IMR-90 (cell line): Measurements from ENCODE around the gene PATJ. TPM values are rescaled to one million over a fixed set of nuclear protein-coding genes. Genes with fewer than 3 reads are reported as not detected.

Experiments used
- ATAC-seq: fragments of 200-7000 bp; cut with Tn5 transposase; 2 replicates; pipeline ENCODE4 v1.9.1; 2020; ENCODE audit warnings: low read depth, mild to moderate bottlenecking, moderate library complexity
- BruUV-seq: library from RNA; stranded (reverse); fragments of 400-500 nt; replicated peaks from 2 replicates; lab custom pipeline; 2021; lab: Mats Ljungman, UMichigan
- CTCF ChIA-PET: fragments of 300-600 bp; formaldehyde crosslinking; extraction: SDS; loops from one replicate; lab custom pipeline; 2021; ENCODE audit warnings: antibody characterized with exemption; lab: Yijun Ruan, JAX
- POLR2A ChIA-PET: fragments of 300-600 bp; sonication (Branson Sonifier 250); formaldehyde crosslinking; loops from one replicate; lab custom pipeline; 2022; ENCODE audit warnings: antibody characterized with exemption; ENCODE audit not compliant: unreplicated experiment; lab: Charles Lee
- DNase-seq: peaks from one replicate; pipeline ENCODE4 v3.0.0; 2013
- H2AFZ ChIP-seq: replicated peaks from 2 replicates; pipeline ENCODE3; 2013; ENCODE audit warnings: low read length, mild to moderate bottlenecking; ENCODE audit not compliant: poor library complexity
- H2AK5ac ChIP-seq: 2 replicates; pipeline ENCODE4 v1.6.1; 2013; ENCODE audit warnings: low read depth, low read length, inconsistent platforms
- H2AK9ac ChIP-seq: replicated peaks from 2 replicates; pipeline ENCODE3; 2013; ENCODE audit warnings: mild to moderate bottlenecking, low read depth, low read length, moderate library complexity; ENCODE audit not compliant: poor library complexity
- H2BK120ac ChIP-seq: 2 replicates; pipeline ENCODE4 v1.6.1; 2013; ENCODE audit warnings: low read depth, low read length, inconsistent platforms
- H2BK15ac ChIP-seq: 3 replicates; pipeline ENCODE4 v1.6.1; 2013; ENCODE audit warnings: low read depth, low read length, inconsistent platforms
- H2BK20ac ChIP-seq: 2 replicates; pipeline ENCODE4 v1.6.1; 2013; ENCODE audit warnings: low read depth, mild to moderate bottlenecking, inconsistent platforms, low read length, moderate library complexity
- H2BK5ac ChIP-seq: 2 replicates; pipeline ENCODE4 v1.6.1; 2013; ENCODE audit warnings: mild to moderate bottlenecking, low read depth, low read length, inconsistent platforms; ENCODE audit not compliant: poor library complexity, severe bottlenecking
- H3K14ac ChIP-seq: replicated peaks from 2 replicates; pipeline ENCODE4 v1.6.1; 2013; ENCODE audit warnings: low read depth, low read length, inconsistent platforms
- H3K18ac ChIP-seq: 2 replicates; pipeline ENCODE4 v1.6.1; 2013; ENCODE audit warnings: low read depth, low read length, control low read depth
- H3K23ac ChIP-seq: 2 replicates; pipeline ENCODE4 v1.6.1; 2013; ENCODE audit warnings: low read depth, low read length, inconsistent platforms
- H3K27ac ChIP-seq: 2 replicates; pipeline ENCODE4 v1.5.1; 2013; ENCODE audit warnings: mild to moderate bottlenecking, control low read depth, low read length; ENCODE audit not compliant: insufficient read depth
- H3K27me3 ChIP-seq: 2 replicates; pipeline ENCODE4 v1.6.1; 2013; ENCODE audit warnings: low read length; ENCODE audit not compliant: control insufficient read depth, insufficient read depth
- H3K36me3 ChIP-seq: 2 replicates; pipeline ENCODE4 v1.6.1; 2013; ENCODE audit warnings: low read length, mixed read lengths; ENCODE audit not compliant: control insufficient read depth, insufficient read depth
- H3K4ac ChIP-seq: 2 replicates; pipeline ENCODE4 v1.6.1; 2013; ENCODE audit warnings: low read depth, low read length, inconsistent platforms
- H3K4me1 ChIP-seq: 2 replicates; pipeline ENCODE4 v1.6.1; 2013; ENCODE audit warnings: low read length, mixed read lengths; ENCODE audit not compliant: control insufficient read depth, insufficient read depth
- H3K4me2 ChIP-seq: 2 replicates; pipeline ENCODE4 v1.6.1; 2013; ENCODE audit warnings: low read depth, mild to moderate bottlenecking, control low read depth, low read length, moderate library complexity
- H3K4me3 ChIP-seq: 2 replicates; pipeline ENCODE4 v1.5.1; 2013; ENCODE audit warnings: low read depth, mild to moderate bottlenecking, control low read depth, low read length, moderate library complexity; ENCODE audit not compliant: insufficient read depth
- H3K56ac ChIP-seq: 2 replicates; pipeline ENCODE4 v1.6.1; 2013; ENCODE audit warnings: low read length, inconsistent platforms; ENCODE audit not compliant: insufficient read depth; ENCODE audit errors: extremely low read depth
- H3K79me1 ChIP-seq, 2 experiments: 2 replicates each; pipeline ENCODE4 v1.6.1; 2013; ENCODE audit warnings: low read length in 2 of 2, inconsistent platforms in 1 of 2, low read depth in 1 of 2
- H3K9ac ChIP-seq: 2 replicates; pipeline ENCODE4 v1.6.1; 2013; ENCODE audit warnings: low read depth, low read length, control low read depth
- H3K9me1 ChIP-seq: 2 replicates; pipeline ENCODE4 v1.6.1; 2013; ENCODE audit warnings: low read length, inconsistent platforms; ENCODE audit not compliant: insufficient read depth
- H3K9me3 ChIP-seq: 2 replicates; pipeline ENCODE4 v1.6.1; 2013; ENCODE audit warnings: low read length; ENCODE audit not compliant: control insufficient read depth, insufficient read depth
- H4K20me1 ChIP-seq: 2 replicates; pipeline ENCODE4 v1.6.1; 2013; ENCODE audit warnings: low read length, inconsistent platforms; ENCODE audit not compliant: insufficient read depth
- H4K5ac ChIP-seq: 2 replicates; pipeline ENCODE4 v1.6.1; 2013; ENCODE audit warnings: mild to moderate bottlenecking, low read depth, low read length, control low read depth
- H4K8ac ChIP-seq, 2 experiments: 2 replicates each; pipeline ENCODE4 v1.6.1; 2013; ENCODE audit warnings: low read depth in 2 of 2, low read length in 2 of 2, control low read depth in 1 of 2, inconsistent platforms in 1 of 2
- H4K91ac ChIP-seq: 2 replicates; pipeline ENCODE4 v1.6.1; 2013; ENCODE audit warnings: low read depth, low read length, inconsistent platforms; ENCODE audit not compliant: insufficient read depth
- BHLHE40 ChIP-seq: fragments of 150-350 bp; IDR thresholded peaks from 2 replicates; pipeline ENCODE4 v1.6.1; 2016; ENCODE audit warnings: mild to moderate bottlenecking, low read depth, low read length
- CHD1 ChIP-seq: IDR thresholded peaks from 2 replicates; pipeline ENCODE4 v1.6.1; 2012; ENCODE audit warnings: low read depth, low read length, improper control_type of control experiment
- ELK1 ChIP-seq: fragments of 150-350 bp; IDR thresholded peaks from 2 replicates; pipeline ENCODE4 v1.6.1; 2016; ENCODE audit warnings: low read depth, mild to moderate bottlenecking, low read length, moderate library complexity, borderline replicate concordance
- MAFK ChIP-seq: IDR thresholded peaks from 2 replicates; pipeline ENCODE4 v1.6.1; 2012; ENCODE audit warnings: low read depth, low read length, improper control_type of control experiment
- MAZ ChIP-seq: IDR thresholded peaks from 2 replicates; pipeline ENCODE4 v1.6.1; 2012; ENCODE audit warnings: low read depth, mild to moderate bottlenecking, low read length, improper control_type of control experiment, moderate library complexity, borderline replicate concordance
- NFE2L2 ChIP-seq: fragments of 150-350 bp; IDR thresholded peaks from 2 replicates; pipeline ENCODE4 v1.6.1; 2016; ENCODE audit warnings: low read depth, mild to moderate bottlenecking, low read length
- RAD21 ChIP-seq: IDR thresholded peaks from 2 replicates; pipeline ENCODE4 v1.6.1; 2012; ENCODE audit warnings: low read length, improper control_type of control experiment
- RCOR1 ChIP-seq: IDR thresholded peaks from 2 replicates; pipeline ENCODE4 v1.6.1; 2012; ENCODE audit warnings: mild to moderate bottlenecking, low read length, improper control_type of control experiment; ENCODE audit not compliant: insufficient replicate concordance
- SMC3 ChIP-seq: fragments of 150-350 bp; IDR thresholded peaks from 2 replicates; pipeline ENCODE4 v1.6.1; 2016; ENCODE audit warnings: low read depth, mild to moderate bottlenecking, antibody characterized with exemption, low read length, moderate library complexity
- USF2 ChIP-seq: fragments of 150-350 bp; IDR thresholded peaks from 2 replicates; pipeline ENCODE4 v1.6.1; 2017; ENCODE audit warnings: mild to moderate bottlenecking, antibody characterized with exemption, low read length, low read depth
- WGBS, 2 experiments: methylation state at CpG; one replicate each; pipeline versions ENCODE4 v1.1.5 to v1.1.7; 2013; ENCODE audit warnings: missing lambda C conversion rate in 2 of 2; ENCODE audit not compliant: insufficient read length in 1 of 2; ENCODE audit errors: extremely low coverage in 2 of 2; 5-methylcytosine and 5-hydroxymethylcytosine counted together
- dilution Hi-C: fragments of 300-500 bp; cut with HindIII; formaldehyde crosslinking; loops from one replicate; pipeline ENCODE4 v1.14.3; 2018; ENCODE audit warnings: low sequenced_read_pairs; ENCODE audit not compliant: unreplicated experiment
- in situ Hi-C: fragments of 300-500 bp; cut with MboI; formaldehyde crosslinking; loops from 3 replicates; pipeline ENCODE4 v1.14.3; 2019; ENCODE audit warnings: low sequenced_read_pairs, inconsistent platforms, mixed read lengths
- intact Hi-C: fragments of 100-400 bp; cut with micrococcal nuclease; formaldehyde crosslinking; loops from 2 replicates; pipeline ENCODE4 v1.10.0; 2022
- polyA plus RNA-seq, 3 experiments: library from polyadenylated mRNA; depleted of rRNA; stranded (reverse); fragments of >200 nt; gene quantifications; 2 replicates each; pipeline ENCODE4 v1.2.3, GENCODE V29; 2012; ENCODE audit warnings: low replicate concordance in 1 of 3
- total RNA-seq: library from RNA; depleted of rRNA; stranded (reverse); fragments of >200 nt; gene quantifications from 2 replicates; pipeline ENCODE4 v1.2.3, GENCODE V29; 2012

Gene PATJ
- total and polyA plus RNA-seq, 2 of the 4 experiments (the other 2 are of a cell fraction) = 2.0 to 3.4 TPM

- Histone ChIP-seq H3K4me3 (no peak overlapping the region), H4K8ac (no peak overlapping the region), H2AK5ac (no peak overlapping the region), H3K36me3 (no peaks in the 10 kb centered on the region), H4K91ac (no peak overlapping the region), H3K4ac (no peak overlapping the region), H3K27ac (no peak overlapping the region), H3K23ac (no peak overlapping the region), H3K79me1 (no peaks in the 10 kb centered on the region), H3K9me1 (no peaks in the 10 kb centered on the region), H2AK9ac (no peak overlapping the region), H2BK120ac (no peak overlapping the region), H3K27me3 (no peaks in the 10 kb centered on the region), H3K4me2 (no peak overlapping the region), H3K18ac (no peak overlapping the region), H3K9ac (no peak overlapping the region), H4K5ac (no peak overlapping the region), H3K56ac (no peak overlapping the region), H3K9me3 (no peaks in the 10 kb centered on the region), H4K20me1 (no peaks in the 10 kb centered on the region), H2BK20ac (no peak overlapping the region), H2BK5ac (no peak overlapping the region), H3K14ac (no peak overlapping the region), H2AFZ (no peak overlapping the region), H2BK15ac (no peak overlapping the region), H3K4me1 (no peaks in the 10 kb centered on the region)
- ChIA-PET POLR2A (no interaction called here), CTCF (no interaction called here)
- WGBS, 2 experiments = no CpG with 5 or more reads among the region's 7 CpGs
- intact Hi-C loops = no loop called here
- no TSS peak for BruUV-seq
- no peak for TF ChIP-seq SMC3
- no peak for TF ChIP-seq BHLHE40
- no peak for TF ChIP-seq NFE2L2
- TF ChIP-seq MAZ = no peak
- no peak for TF ChIP-seq RCOR1
- no peak for TF ChIP-seq USF2
- TF ChIP-seq ELK1 = no peak
- no peak for TF ChIP-seq MAFK
- no peak for TF ChIP-seq CHD1
- no peak for TF ChIP-seq RAD21
- in situ Hi-C loops = no loop called here
- dilution Hi-C loops = no loop called here
- no peak for DNase-seq
- no peak for ATAC-seq
Observed at GRCh38 chr1:62046927-62047326, 304.6 kb downstream of the PATJ start.
